ENCODE data around the gene ACSF3.

Gene ACSF3

DNA sequence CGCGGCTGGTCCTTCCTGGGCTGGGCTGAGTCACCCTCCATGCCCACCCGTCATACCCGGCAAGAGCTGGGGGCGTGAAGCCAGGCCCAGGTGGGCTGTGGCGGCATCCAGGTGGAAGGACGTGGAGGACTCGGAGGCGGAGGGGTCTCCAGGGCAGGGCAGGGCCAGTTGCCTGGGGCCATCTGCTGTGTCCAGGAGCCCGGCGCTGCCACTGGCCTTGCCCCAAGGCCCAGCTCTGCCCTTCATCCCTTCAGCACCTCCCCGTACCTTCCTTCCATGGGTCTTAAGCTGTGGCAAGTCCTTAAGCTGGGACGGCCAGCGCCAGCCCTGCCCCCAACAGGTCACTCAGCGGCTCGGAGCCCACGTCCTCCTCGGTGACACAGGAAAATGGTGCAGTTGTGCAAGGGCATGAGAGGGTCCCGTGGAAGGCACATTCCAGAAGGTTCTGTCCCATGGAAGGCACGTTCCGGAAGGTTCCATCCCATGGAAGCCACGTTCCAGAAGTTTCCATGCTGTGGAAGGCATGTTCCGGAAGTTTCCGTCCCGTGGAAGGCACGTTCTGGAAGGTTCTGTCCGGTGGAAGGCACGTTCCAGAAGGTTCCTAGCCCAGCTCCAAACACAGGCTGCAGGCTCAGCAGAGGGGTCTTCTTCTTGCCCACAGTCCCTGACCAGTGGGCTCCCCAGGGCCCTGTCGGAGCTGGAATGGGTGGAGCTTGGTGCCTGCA, 67.5 kb downstream of the ACSF3 start:
- H3K4me1 ChIP-seq (ENCODE audit: control insufficient read depth in 1 of 2, insufficient read depth in 2 of 2, low read length in 2 of 2) = peaks cover 0 to 1% of the 10 kb centered on the region in 2 experiments
- H4K8ac ChIP-seq (ENCODE audit: low read depth, low read length) = no peak overlapping the region
- H3K27ac ChIP-seq (ENCODE audit: low read depth, low read length) = no peak overlapping the region
- H2AK5ac ChIP-seq (ENCODE audit: low read length) = no peak overlapping the region
- H3K27me3 ChIP-seq (ENCODE audit: insufficient read depth, low read length) = no peaks in the 10 kb centered on the region
- H3K23ac ChIP-seq (ENCODE audit: low read length) = no peak overlapping the region
- H2BK5ac ChIP-seq (ENCODE audit: low read depth, low read length, poor library complexity) = no peak overlapping the region
- no peaks in the 10 kb centered on the region for H3K36me3 ChIP-seq (ENCODE audit: control insufficient read depth in 1 of 2, insufficient read depth in 2 of 2, low read length in 2 of 2)
- H2BK12ac ChIP-seq (ENCODE audit: low read length) = no peak overlapping the region
- H3K9me3 ChIP-seq (ENCODE audit: insufficient read depth, low read depth, low read length) = peaks cover 15% of the 10 kb centered on the region
- no peak overlapping the region for H3K14ac ChIP-seq (ENCODE audit: low read length)
- no peak overlapping the region for H3K9ac ChIP-seq (ENCODE audit: low read length)
- DNase-seq = no peak
- no peak overlapping the region for H3K4me3 ChIP-seq (ENCODE audit: low read depth, low read length)
- H3K18ac ChIP-seq (ENCODE audit: low read length) = no peak overlapping the region
- no peak overlapping the region for H3K4ac ChIP-seq (ENCODE audit: low read depth, low read length)
- no peak overlapping the region for H2AFZ ChIP-seq (ENCODE audit: insufficient read depth, low read length, poor library complexity)
- no peaks in the 10 kb centered on the region for H3K79me2 ChIP-seq (ENCODE audit: control insufficient read depth, insufficient read depth, low read length, poor library complexity)
- no peak overlapping the region for H4K91ac ChIP-seq (ENCODE audit: low read depth, low read length)
- H3K79me1 ChIP-seq (ENCODE audit: low read length) = no peaks in the 10 kb centered on the region
- WGBS (ENCODE audit: extremely low coverage, insufficient coverage, insufficient read length) = no CpG with 5 or more reads among the region's 29 CpGs
- no peak overlapping the region for H3K4me2 ChIP-seq (ENCODE audit: low read length)
- H4K12ac ChIP-seq (ENCODE audit: low read depth, low read length) = no peak overlapping the region
- H2BK120ac ChIP-seq (ENCODE audit: insufficient read depth, low read length, poor library complexity) = no peak overlapping the region

DNA sequence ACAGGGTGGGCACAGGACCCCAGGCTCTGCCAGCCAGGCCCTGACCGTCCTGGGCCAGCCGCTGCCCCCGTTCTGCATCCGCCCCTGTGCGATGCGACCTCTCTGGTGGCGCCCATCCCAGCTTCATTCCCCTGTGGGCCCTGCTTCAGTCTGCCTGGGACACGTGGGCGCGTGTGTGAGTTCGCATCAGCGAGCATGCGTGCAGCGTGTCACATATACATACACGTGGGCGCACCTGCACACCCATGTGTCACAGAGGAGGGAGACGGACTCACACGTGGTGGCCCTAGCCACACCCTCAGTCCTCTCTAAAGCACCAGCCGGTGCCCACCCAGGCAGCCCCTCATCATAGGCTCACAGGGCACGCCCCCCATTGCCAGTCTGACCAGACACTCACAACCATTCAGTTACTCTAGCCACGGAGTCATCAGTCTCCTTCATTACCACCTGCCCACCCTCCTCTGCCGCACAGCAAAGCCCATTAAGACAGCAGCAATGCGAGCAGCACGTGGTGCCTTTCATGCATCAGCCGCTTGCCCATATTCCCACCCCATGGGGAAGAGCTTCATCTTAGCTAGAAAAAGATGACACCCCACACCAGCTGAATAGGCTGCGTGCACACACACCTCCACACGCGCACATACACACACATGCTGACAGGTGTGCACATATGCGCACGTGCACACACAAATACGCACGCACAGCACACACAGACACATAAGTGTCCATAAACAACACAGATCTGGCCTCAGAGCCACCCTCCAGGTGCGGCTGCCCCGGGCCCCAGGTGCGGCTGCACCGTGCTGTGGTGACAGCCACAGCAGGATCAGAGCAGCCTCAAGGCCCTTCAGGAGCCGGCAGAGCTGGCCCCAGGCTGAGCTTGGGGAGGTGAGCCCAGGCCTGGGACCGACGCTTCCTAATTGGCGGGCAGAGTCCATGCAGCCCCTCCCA, 68.4 kb downstream of the ACSF3 start:
- Histone ChIP-seq H3K23ac (ENCODE audit: low read length) (no peak overlapping the region), H4K91ac (ENCODE audit: low read depth, low read length) (no peak overlapping the region), H3K27me3 (ENCODE audit: insufficient read depth, low read length) (no peaks in the 10 kb centered on the region), H3K4me1 (ENCODE audit: control insufficient read depth in 1 of 2, insufficient read depth in 2 of 2, low read length in 2 of 2) (peaks cover under 1 to 1% of the 10 kb centered on the region in 2 experiments), H3K9me3 (ENCODE audit: insufficient read depth, low read depth, low read length) (peaks cover 15% of the 10 kb centered on the region), H3K27ac (ENCODE audit: low read depth, low read length) (no peak overlapping the region), H3K4me2 (ENCODE audit: low read length) (no peak overlapping the region), H2BK12ac (ENCODE audit: low read length) (no peak overlapping the region), H3K18ac (ENCODE audit: low read length) (no peak overlapping the region), H3K79me2 (ENCODE audit: control insufficient read depth, insufficient read depth, low read length, poor library complexity) (no peaks in the 10 kb centered on the region), H4K8ac (ENCODE audit: low read depth, low read length) (no peak overlapping the region), H3K4ac (ENCODE audit: low read depth, low read length) (no peak overlapping the region), H3K36me3 (ENCODE audit: control insufficient read depth in 1 of 2, insufficient read depth in 2 of 2, low read length in 2 of 2) (no peaks in the 10 kb centered on the region), H3K79me1 (ENCODE audit: low read length) (peaks cover under 1% of the 10 kb centered on the region), H2BK120ac (ENCODE audit: insufficient read depth, low read length, poor library complexity) (no peak overlapping the region), H4K12ac (ENCODE audit: low read depth, low read length) (no peak overlapping the region), H2AFZ (ENCODE audit: insufficient read depth, low read length, poor library complexity) (no peak overlapping the region), H3K9ac (ENCODE audit: low read length) (no peak overlapping the region), H2AK5ac (ENCODE audit: low read length) (no peak overlapping the region), H3K14ac (ENCODE audit: low read length) (no peak overlapping the region), H2BK5ac (ENCODE audit: low read depth, low read length, poor library complexity) (no peak overlapping the region), H3K4me3 (ENCODE audit: low read depth, low read length) (no peak overlapping the region)
- no peak for DNase-seq
- WGBS (ENCODE audit: extremely low coverage, insufficient coverage, insufficient read length) = no CpG with 5 or more reads among the region's 40 CpGs

DNA sequence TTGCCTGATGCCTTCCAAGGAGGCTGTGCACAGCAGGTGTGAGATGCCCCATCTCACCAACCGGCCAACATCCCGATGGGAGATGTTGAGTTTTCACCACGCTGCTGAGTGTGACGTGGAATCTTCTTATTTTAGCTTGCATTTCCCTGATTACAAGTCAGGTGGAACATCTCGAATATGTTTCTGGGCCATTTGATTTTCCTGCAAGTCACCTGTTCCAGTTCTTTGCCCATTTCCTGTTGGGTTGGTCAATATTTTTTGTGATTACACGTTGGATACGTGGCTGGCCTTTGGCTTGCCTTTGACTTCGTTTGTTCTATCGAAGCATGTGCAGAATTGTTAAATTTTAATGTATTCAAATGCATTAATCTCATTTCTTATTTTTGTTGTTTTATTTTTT, 69.6 kb downstream of the ACSF3 start:
- H3K4me1 ChIP-seq (ENCODE audit: control insufficient read depth in 1 of 2, insufficient read depth in 2 of 2, low read length in 2 of 2) = peaks cover 4% of the 10 kb centered on the region in 2 experiments
- no peak overlapping the region for H3K4ac ChIP-seq (ENCODE audit: low read depth, low read length)
- H3K18ac ChIP-seq (ENCODE audit: low read length) = no peak overlapping the region
- H4K91ac ChIP-seq (ENCODE audit: low read depth, low read length) = no peak overlapping the region
- no peak overlapping the region for H3K14ac ChIP-seq (ENCODE audit: low read length)
- no peak overlapping the region for H2AFZ ChIP-seq (ENCODE audit: insufficient read depth, low read length, poor library complexity)
- no peak for DNase-seq
- no peaks in the 10 kb centered on the region for H3K27me3 ChIP-seq (ENCODE audit: insufficient read depth, low read length)
- no peak overlapping the region for H2AK5ac ChIP-seq (ENCODE audit: low read length)
- H3K79me1 ChIP-seq (ENCODE audit: low read length) = peaks cover 3% of the 10 kb centered on the region
- H4K8ac ChIP-seq (ENCODE audit: low read depth, low read length) = no peak overlapping the region
- H3K9me3 ChIP-seq (ENCODE audit: insufficient read depth, low read depth, low read length) = peaks cover 13% of the 10 kb centered on the region
- H4K12ac ChIP-seq (ENCODE audit: low read depth, low read length) = no peak overlapping the region
- H2BK5ac ChIP-seq (ENCODE audit: low read depth, low read length, poor library complexity) = no peak overlapping the region
- peak overlapping the region; percentile 48 for H3K9ac ChIP-seq (ENCODE audit: low read length)
- no peak overlapping the region for H3K4me2 ChIP-seq (ENCODE audit: low read length)
- H2BK120ac ChIP-seq (ENCODE audit: insufficient read depth, low read length, poor library complexity) = no peak overlapping the region
- H2BK12ac ChIP-seq (ENCODE audit: low read length) = no peak overlapping the region
- H3K23ac ChIP-seq (ENCODE audit: low read length) = no peak overlapping the region
- no CpG with 5 or more reads among the region's 9 CpGs for WGBS (ENCODE audit: extremely low coverage, insufficient coverage, insufficient read length)
- H3K4me3 ChIP-seq (ENCODE audit: low read depth, low read length) = no peak overlapping the region
- no peaks in the 10 kb centered on the region for H3K36me3 ChIP-seq (ENCODE audit: control insufficient read depth in 1 of 2, insufficient read depth in 2 of 2, low read length in 2 of 2)
- H3K27ac ChIP-seq (ENCODE audit: low read depth, low read length) = no peak overlapping the region
- H3K79me2 ChIP-seq (ENCODE audit: control insufficient read depth, insufficient read depth, low read length, poor library complexity) = no peaks in the 10 kb centered on the region

DNA sequence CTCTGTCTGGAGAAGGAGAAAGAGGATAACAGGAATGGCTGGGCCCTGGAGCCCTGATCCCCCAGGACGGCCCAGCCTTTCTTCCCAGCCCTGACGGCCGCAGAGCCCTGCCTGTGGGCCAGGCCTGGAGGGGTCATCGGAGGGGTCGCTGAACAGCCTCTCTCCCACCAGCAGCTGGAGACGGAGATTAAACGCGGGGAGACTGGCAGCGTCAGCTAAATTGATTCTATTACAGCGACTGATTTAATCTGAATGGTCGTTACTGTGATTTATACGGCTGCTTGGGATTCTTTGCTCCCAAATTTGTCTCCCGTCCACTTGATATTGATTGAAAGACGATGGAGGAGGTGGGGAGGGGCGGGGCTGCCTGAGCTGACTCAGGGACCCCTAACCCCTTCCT, 70.8 kb downstream of the ACSF3 start:
- Histone ChIP-seq H3K4me1 (ENCODE audit: control insufficient read depth in 1 of 2, insufficient read depth in 2 of 2, low read length in 2 of 2) (peaks cover 4% of the 10 kb centered on the region in 2 experiments), H2AK5ac (ENCODE audit: low read length) (no peak overlapping the region), H3K36me3 (ENCODE audit: control insufficient read depth in 1 of 2, insufficient read depth in 2 of 2, low read length in 2 of 2) (no peaks in the 10 kb centered on the region), H4K8ac (ENCODE audit: low read depth, low read length) (no peak overlapping the region), H3K27ac (ENCODE audit: low read depth, low read length) (no peak overlapping the region), H2BK120ac (ENCODE audit: insufficient read depth, low read length, poor library complexity) (no peak overlapping the region), H3K79me1 (ENCODE audit: low read length) (peaks cover 3% of the 10 kb centered on the region), H2BK5ac (ENCODE audit: low read depth, low read length, poor library complexity) (no peak overlapping the region), H3K79me2 (ENCODE audit: control insufficient read depth, insufficient read depth, low read length, poor library complexity) (no peaks in the 10 kb centered on the region), H2BK12ac (ENCODE audit: low read length) (no peak overlapping the region), H4K91ac (ENCODE audit: low read depth, low read length) (no peak overlapping the region), H3K18ac (ENCODE audit: low read length) (no peak overlapping the region), H3K4me2 (ENCODE audit: low read length) (no peak overlapping the region), H3K4me3 (ENCODE audit: low read depth, low read length) (no peak overlapping the region), H3K27me3 (ENCODE audit: insufficient read depth, low read length) (no peaks in the 10 kb centered on the region), H2AFZ (ENCODE audit: insufficient read depth, low read length, poor library complexity) (no peak overlapping the region), H3K9ac (ENCODE audit: low read length) (no peak overlapping the region), H3K4ac (ENCODE audit: low read depth, low read length) (no peak overlapping the region), H3K9me3 (ENCODE audit: insufficient read depth, low read depth, low read length) (peaks cover 7% of the 10 kb centered on the region), H4K12ac (ENCODE audit: low read depth, low read length) (no peak overlapping the region), H3K23ac (ENCODE audit: low read length) (no peak overlapping the region), H3K14ac (ENCODE audit: low read length) (no peak overlapping the region)
- no peak for DNase-seq
- WGBS (ENCODE audit: extremely low coverage, insufficient coverage, insufficient read length) = no CpG with 5 or more reads among the region's 15 CpGs
